Neutrophil (primary cell): ENCODE results near the gene RGS18.
A peak's percentile ranks its signal among the peaks of the same experiment; 100 is the strongest.

ENCODE experiments used
- H3K27ac ChIP-seq: fragments of 200-600 bp; sonication (generic); 2 replicates; pipeline ENCODE4 v1.5.1; 2016; ENCODE audit warnings: mild to moderate bottlenecking, moderate library complexity
- H3K27me3 ChIP-seq: fragments of 200-600 bp; sonication (generic); 2 replicates; pipeline ENCODE4 v1.6.0; 2016; ENCODE audit warnings: mild to moderate bottlenecking
- H3K36me3 ChIP-seq: fragments of 200-600 bp; sonication (generic); 2 replicates; pipeline ENCODE4 v1.5.1; 2017
- H3K4me1 ChIP-seq, 2 experiments: fragments of 200-600 bp in 1 of 2; sonication (generic) in 1 of 2; 1 replicate in 1 of 2; 2 replicates in 1 of 2; pipeline versions ENCODE4 v1.5.1 to v1.6.1; 2013 to 2016; ENCODE audit warnings: low read depth in 1 of 2, low read length in 1 of 2, mild to moderate bottlenecking in 1 of 2, moderate library complexity in 1 of 2; ENCODE audit not compliant: control insufficient read depth in 1 of 2, insufficient read depth in 1 of 2
- H3K4me3 ChIP-seq, 2 experiments: fragments of 200-600 bp in 1 of 2; sonication (generic) in 1 of 2; 1 replicate in 1 of 2; 2 replicates in 1 of 2; pipeline ENCODE4 v1.5.1; 2013 to 2016; ENCODE audit warnings: low read depth in 1 of 2, low read length in 1 of 2, mild to moderate bottlenecking in 1 of 2, moderate library complexity in 1 of 2
- H3K9me3 ChIP-seq: fragments of 200-600 bp; sonication (generic); 2 replicates; pipeline ENCODE4 v1.5.1; 2016
- TF ChIP-seq, protein P1 (sequence below): fragments of 200-600 bp; sonication (generic); IDR thresholded peaks from 2 replicates; pipeline ENCODE4 v1.5.1; 2016; ENCODE audit warnings: antibody characterized with exemption

RGS18 gene

DNA sequence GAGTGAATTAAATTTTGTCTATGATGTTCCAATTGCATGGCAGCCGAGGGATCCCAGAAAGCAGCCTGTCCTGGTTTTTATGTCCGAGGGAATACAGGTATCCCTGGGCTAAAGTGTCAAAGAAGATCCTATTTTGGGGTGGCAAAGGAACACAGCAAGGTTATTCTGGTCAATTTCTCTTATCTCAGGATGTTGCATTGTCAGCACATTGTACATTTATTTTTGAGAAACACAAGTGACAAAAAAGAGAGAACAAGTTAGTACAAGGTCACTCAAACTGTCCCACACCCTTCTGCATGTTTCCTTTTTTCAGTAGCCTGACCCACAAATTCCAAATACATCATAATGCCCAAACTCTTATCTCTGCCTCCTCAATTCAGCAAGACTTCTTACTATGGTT is 17.7 kb downstream of the RGS18 start:
- Histone ChIP-seq H3K27me3 (no peaks in the 10 kb centered on the region), H3K9me3 (no peaks in the 10 kb centered on the region), H3K4me3 (no peak overlapping the region), H3K27ac (peak overlapping the region; percentile 58), H3K4me1 (peaks cover 24 to 52% of the 10 kb centered on the region in 2 experiments), H3K36me3 (peaks cover 38% of the 10 kb centered on the region)
- TF ChIP-seq, protein P1, sequence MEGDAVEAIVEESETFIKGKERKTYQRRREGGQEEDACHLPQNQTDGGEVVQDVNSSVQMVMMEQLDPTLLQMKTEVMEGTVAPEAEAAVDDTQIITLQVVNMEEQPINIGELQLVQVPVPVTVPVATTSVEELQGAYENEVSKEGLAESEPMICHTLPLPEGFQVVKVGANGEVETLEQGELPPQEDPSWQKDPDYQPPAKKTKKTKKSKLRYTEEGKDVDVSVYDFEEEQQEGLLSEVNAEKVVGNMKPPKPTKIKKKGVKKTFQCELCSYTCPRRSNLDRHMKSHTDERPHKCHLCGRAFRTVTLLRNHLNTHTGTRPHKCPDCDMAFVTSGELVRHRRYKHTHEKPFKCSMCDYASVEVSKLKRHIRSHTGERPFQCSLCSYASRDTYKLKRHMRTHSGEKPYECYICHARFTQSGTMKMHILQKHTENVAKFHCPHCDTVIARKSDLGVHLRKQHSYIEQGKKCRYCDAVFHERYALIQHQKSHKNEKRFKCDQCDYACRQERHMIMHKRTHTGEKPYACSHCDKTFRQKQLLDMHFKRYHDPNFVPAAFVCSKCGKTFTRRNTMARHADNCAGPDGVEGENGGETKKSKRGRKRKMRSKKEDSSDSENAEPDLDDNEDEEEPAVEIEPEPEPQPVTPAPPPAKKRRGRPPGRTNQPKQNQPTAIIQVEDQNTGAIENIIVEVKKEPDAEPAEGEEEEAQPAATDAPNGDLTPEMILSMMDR: no peak

GRCh38 chr1:192183788-192184187 is 25.5 kb downstream of the RGS18 start:
- Histone ChIP-seq H3K4me3 (no peak overlapping the region), H3K27me3 (no peaks in the 10 kb centered on the region), H3K36me3 (peaks cover 76% of the 10 kb centered on the region), H3K9me3 (no peaks in the 10 kb centered on the region), H3K27ac (peak overlapping the region; percentile 51), H3K4me1 (peaks cover 0 to 6% of the 10 kb centered on the region in 2 experiments)
- TF ChIP-seq, protein P1: no peak

DNA sequence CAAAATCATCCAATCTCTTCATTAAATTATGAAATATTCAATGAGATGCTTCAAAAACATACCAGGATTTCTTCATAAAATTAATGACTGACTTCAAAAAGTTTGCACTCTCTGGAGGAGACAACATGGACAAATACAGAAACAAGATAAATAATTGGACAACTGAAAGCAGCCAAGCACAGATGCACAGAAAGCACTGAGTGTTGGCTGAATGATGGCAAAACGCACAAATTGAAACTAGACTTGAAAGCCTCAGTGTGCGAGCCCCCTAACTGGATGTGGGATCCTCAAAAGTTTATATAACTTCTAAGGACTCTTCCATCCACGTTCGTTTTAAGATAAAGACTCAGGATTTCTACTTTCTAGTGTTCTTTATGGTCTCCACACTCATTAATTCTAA is 27.9 kb downstream of the RGS18 start:
- Histone ChIP-seq H3K27ac (peak overlapping the region; percentile 44), H3K9me3 (no peaks in the 10 kb centered on the region), H3K4me1 (no peaks in the 10 kb centered on the region), H3K4me3 (no peak overlapping the region), H3K27me3 (no peaks in the 10 kb centered on the region), H3K36me3 (peaks cover 52% of the 10 kb centered on the region)
- TF ChIP-seq, protein P1: no peak

DNA sequence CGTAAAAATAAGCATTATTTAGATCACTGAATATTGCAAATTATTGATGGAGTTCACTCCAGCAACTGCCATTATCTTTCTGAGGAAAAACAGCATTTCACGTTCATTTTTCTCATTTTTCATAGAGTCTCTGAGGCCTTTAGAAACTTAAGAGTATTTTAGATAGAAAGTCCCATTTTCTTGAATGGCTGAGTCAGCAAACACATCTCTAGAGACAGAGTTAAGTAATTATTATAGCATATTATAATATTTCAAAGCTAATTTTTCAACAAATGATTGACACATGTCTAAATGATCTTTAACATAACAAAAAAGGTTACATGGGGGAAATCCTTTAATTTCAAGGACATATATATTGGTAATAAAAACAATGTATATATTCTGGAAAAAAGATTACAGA is 31.8 kb downstream of the RGS18 start:
- peaks cover 14% of the 10 kb centered on the region for H3K36me3 ChIP-seq
- no peak overlapping the region for H3K4me3 ChIP-seq
- H3K27me3 ChIP-seq: no peaks in the 10 kb centered on the region
- no peak overlapping the region for H3K27ac ChIP-seq
- TF ChIP-seq, protein P1: no peak
- no peaks in the 10 kb centered on the region for H3K4me1 ChIP-seq
- H3K9me3 ChIP-seq: no peaks in the 10 kb centered on the region

GRCh38 chr1:192201303-192201702 is 43.0 kb downstream of the RGS18 start:
- no peaks in the 10 kb centered on the region for H3K27me3 ChIP-seq
- TF ChIP-seq, protein P1: no peak

GRCh38 chr1:192224396-192224795 is 66.1 kb downstream of the RGS18 start:
- Histone ChIP-seq H3K4me3 (no peak overlapping the region), H3K27me3 (no peaks in the 10 kb centered on the region), H3K4me1 (peaks cover 4 to 6% of the 10 kb centered on the region in 2 experiments), H3K27ac (no peak overlapping the region), H3K36me3 (no peaks in the 10 kb centered on the region), H3K9me3 (no peaks in the 10 kb centered on the region)
- TF ChIP-seq, protein P1: no peak

More at GRCh38 chr1:192201303-192201702, 43.0 kb downstream of the RGS18 start:
- H3K27ac ChIP-seq: no peak overlapping the region
- no peaks in the 10 kb centered on the region for H3K4me1 ChIP-seq
- no peaks in the 10 kb centered on the region for H3K9me3 ChIP-seq
- H3K36me3 ChIP-seq: no peaks in the 10 kb centered on the region
- no peak overlapping the region for H3K4me3 ChIP-seq
